EL (cell line): ENCODE results near the gene CD151.

ENCODE experiments used
- DNase-seq: peaks from one replicate; pipeline ENCODE4 v3.0.0-alpha.2; 2016

CD151 gene

GRCh38 chr11:832529-833113 is at the start of gene CD151:
Gene CD151, plus strand, starts transcription at chr11:832952. Its CDS starts 3,118 bp downstream, at chr11:836070.
- peak; percentile 73 for DNase-seq

- peak; percentile 84 for DNase-seq
Measured at GRCh38 chr11:783581-784015, 49.2 kb upstream of the CD151 start.

DNA sequence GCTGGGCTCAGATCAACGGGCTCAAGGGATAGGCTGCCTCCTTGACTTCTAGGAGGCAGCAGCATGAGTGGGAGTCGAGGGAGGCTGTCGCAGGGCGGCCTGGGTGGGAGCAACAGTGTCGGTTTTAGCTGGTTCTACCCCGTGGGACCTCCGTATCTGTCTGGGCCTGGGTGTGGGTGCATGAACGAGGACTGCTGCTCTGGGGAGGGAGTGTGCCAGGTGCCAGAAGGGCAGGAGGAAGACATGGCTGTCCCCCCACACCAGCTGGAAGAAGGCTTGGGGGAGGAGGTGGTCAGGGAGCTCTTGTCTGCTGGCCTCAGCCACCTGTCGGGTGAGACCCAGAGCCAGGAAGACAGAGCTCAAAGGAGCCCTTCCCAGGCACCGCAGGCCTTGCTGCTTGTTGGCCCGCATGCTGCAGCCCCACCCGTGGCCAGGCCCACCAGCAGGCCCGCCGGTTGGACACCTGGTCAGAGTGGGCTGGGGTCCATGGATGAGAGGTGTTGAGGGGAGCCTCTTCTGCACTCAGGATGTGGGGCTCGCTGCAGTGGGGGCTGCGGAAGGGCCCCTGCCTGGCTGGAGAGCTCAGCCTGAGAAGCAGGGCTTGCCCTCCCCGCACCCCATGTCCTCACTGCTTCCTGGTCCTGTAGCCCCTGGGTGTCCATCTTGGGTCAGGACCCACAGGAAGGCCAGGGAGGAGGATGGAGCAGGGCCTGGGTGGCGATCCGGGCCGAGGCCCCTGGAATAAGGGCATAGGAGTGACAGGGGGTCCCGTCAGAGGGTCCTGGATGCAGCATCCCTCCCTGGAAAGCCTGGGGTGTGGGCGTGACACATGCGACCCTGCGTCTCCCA is 46.3 kb upstream of the CD151 start:
- no peak for DNase-seq

DNA sequence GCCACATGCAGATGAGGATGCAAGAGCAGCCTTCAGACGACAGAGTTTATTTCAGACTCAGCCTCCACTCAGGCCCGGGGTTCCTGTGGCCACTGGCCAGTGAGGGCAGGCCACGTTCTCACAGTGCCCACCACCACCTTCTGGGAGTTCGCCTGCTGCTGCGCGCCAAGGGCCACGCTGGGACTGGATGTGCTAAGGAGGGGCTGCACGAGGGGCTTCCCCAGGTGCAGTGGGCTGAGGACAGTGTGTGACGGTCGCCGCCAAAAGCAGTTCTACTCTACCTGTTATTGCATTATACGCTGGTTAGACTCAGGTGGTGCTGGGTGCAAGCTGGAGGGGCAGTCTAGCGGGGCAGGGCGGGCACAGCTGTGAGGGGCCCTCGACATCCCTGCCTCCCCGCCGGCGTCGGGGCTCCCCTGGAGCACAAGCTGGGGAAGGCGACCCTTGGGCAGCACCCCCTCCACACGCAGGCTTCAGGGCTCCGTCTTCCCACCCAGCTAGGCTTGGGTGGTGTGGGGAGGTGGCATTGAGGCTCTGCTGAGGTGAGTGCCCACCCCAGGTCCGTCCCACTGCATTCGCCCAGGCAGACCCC is 45.6 kb upstream of the CD151 start:
- no peak for DNase-seq

- no peak for DNase-seq
Measured at GRCh38 chr11:788009-788640, 44.6 kb upstream of the CD151 start.

DNA sequence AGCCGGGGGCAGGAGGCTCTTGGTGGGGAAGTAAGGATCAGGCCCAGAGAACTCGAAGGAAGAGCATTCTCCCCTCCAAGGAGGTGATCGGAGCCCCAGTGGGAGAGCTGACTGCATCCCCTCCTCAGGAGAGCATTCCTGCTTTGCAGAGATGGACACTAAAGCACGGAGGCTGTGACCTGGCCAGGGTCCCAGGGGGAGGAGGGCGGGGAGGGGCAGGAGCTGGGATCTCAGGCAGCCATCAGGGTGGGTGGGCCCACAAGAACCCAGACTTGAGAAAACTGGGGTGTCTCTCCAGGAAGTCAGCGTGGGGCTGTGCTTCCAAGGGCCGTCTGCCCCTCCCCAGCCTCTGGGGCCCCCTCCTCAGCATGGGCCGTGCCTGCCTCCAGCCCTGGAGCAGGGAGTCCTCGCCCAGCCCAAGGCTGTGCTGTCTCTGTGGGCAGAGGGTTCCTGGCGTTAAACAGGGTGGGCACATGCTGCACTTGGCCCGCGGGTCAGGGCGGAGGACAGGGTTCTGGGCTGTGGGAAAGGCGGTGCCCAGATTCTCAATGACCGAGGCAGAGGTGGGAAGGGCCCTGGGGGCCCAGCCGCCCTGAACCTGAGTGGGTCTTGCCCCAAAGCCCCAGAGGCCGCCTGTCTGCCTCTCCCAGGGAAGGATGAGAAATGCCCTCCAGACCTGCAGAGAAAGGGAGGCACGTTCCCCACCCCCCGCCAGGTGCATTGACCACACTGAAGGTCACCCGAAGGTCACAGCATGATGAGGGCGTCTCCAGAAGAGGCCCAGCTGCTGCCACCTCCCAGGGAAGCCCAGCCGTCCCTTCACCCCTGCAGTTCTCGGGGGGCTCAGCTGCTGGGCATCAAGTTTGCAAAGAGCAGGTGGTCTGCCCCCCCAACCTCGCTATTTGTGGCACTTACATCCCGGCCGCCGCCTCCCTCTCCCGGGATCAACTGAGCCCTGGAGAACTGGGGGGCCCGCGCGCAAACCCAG is 43.5 kb upstream of the CD151 start:
- no peak for DNase-seq

DNA sequence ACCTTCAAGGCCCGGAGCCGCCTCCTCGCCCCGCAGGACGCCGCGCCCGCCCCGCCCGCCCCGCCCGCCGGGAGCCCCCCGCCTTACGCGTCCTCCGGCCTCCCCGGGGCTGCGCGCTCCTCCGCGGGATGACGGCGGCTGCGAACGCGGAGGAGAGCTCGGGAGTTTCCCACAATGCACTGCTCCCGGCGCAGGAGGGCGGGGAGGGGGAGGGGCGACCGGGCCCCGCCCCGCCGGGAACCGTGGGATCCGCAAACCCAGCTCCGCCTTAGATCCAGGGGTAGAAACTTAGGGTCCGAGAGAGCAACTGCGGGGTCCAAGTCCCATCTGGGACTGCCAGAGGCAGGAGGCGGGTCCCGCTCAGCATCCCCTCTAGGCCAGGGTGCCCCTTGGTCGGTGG is 42.8 kb upstream of the CD151 start, which contains the start of gene CEND1:
Gene CEND1 (minus strand): TSS at position 148 of the 400 bp plus-strand sequence. CDS start 1,514 bp downstream, outside the sequence.
- DNase-seq: peak; percentile 53

GRCh38 chr11:790721-791564 is 41.8 kb upstream of the CD151 start:
- DNase-seq: peak; percentile 43

DNA sequence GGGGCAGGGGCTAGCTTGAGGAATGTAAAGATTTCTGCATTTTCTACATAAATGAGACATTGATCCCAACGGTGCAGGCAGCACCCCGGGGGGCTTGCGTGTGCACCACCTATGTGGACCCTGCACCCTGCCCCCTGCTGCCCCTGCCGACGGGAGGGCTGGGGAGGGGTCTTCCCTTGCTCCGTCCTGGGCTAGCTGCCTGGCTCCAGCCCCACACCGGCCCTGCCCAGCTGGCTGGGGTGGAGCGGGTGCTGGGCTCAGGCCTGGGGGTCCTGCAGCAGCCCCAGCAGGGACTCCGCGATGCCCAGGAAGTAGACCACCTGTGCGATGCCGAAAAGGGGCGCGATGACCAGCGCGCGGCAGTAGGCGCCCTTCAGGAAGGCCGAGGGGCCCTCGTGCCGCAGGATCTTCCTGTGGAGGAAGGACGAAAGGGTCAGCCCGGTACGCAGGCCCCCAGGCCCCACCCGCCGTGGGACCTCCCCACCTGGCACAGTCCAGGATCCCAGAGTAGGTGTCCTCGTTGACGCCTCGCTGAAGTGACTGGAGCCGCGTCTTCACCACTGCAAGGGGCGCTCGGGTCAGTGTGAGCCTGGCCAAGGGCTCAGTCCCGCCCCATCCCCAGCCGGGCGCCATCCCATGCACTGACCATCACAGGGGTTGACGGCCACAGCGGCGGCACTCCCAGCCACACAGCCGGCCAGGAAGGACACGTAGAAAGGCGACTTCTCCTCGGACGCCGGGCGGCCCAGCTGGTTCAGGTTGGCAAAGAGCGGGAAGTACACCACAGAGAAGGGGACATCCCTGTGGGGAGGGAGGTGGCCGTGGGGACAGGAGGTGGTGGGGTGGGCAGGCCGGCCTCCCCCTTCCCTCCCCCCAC is 40.9 kb upstream of the CD151 start:
- DNase-seq: no peak

DNA sequence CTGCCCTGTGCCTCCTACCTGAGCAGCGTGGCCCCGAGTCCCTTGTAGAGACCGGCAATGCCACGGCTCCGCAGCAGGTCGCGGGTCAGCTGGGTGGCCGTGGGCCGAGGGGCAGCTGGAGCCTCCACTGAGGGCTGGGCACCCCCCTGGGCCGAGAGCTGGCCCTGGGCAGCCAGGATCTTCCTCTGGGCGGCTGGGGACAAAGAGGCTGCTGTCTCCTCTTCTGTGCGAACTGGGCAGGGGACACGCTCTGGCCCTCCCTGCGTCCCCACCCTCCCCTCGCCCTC is 40.3 kb upstream of the CD151 start:
- DNase-seq: no peak

DNA sequence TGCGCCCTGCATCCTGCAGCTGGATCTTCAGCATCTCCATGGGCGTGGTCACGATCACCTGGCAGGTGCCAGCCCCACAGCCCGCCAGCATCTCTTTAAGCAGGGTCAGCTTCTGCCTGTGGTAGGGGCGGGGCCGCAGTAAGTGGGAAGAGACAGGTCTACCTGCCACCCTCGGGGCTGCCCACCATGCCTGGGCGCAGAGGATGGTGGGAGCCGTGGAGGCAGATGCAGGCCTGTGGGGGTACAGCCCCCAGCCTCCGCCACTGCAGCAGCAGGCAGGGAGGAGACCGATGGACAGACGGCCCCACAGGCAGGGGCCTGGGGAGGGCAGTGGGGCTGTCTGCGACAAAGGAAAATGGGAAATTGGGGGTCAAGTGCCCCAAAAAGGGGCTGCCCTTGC is 39.9 kb upstream of the CD151 start:
- no peak for DNase-seq

GRCh38 chr11:793556-793955 is 39.2 kb upstream of the CD151 start:
- DNase-seq: no peak

- no peak for DNase-seq
Measured at GRCh38 chr11:794013-794765, 38.6 kb upstream of the CD151 start.

DNA sequence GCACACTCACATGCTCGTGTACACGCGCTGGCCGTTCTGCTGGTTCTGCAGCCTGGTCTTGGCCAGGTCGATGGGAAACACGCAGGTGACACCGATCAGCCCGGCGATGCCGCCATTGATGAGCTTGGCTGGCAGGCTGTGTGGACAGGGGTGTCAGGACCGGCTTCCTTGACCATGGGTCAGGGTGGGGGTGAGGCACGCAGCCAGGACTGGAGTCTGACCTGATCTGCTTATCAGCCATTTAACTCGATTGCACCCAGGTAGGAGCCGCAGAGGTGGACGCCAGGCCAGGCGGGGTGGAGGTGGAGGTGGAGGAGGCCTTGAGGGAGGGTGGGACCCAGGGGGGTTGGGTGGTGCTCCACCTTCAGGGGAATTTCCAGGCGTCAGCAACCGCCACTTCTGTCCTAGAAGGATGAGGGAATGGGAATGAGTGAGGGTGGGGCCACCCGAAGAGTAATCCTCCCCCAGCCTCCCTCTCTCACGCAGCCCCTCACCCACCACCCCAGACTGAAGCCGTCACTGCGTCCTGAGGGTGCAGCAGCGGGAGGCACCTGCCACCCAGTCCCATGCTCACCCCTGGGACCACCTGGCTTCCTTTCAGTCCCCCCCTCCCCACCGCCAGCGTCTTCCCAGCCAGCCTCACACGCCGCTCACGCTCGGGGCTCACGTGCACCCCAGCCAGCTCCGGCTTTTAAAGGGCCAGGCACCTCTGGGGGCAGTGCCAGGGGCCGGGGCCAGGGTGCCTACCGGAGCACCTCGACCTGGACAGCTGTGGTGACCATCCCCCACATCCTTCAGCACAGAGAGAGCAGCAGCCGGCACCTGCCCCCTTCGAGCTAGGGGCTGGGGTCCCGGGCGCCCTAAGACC is 37.8 kb upstream of the CD151 start:
- DNase-seq: peak; percentile 45

- DNase-seq: peak; percentile 95
Measured at GRCh38 chr11:795634-796564, 36.9 kb upstream of the CD151 start.

GRCh38 chr11:796565-797295 is 36.0 kb upstream of the CD151 start:
- DNase-seq: no peak
